Left renal pelvis (tissue), 4 donors: ENCODE results near the gene P2RY8. TPM values are rescaled to one million over a fixed set of nuclear protein-coding genes. Genes with fewer than 3 reads are reported as not detected.
A peak's percentile ranks its signal among the peaks of the same experiment; 100 is the strongest.
"Not testable (repeated sequence)": the region's sequence is repeated elsewhere in the genome, so short reads cannot be mapped to it uniquely, and the experiment has no call there.

Source experiments
- DNase-seq, 4 donors: peaks; one replicate each; pipeline ENCODE4 v3.0.0-alpha.2; 2013; ENCODE audit warnings: low read depth in 4 of 4, low spot score in 3 of 4
- polyA plus RNA-seq, 4 donors: library from polyadenylated mRNA; unstranded; fragments of 120-200 nt; gene quantifications; one replicate each; pipeline ENCODE4 v1.2.1, GENCODE V29; 2013; ENCODE audit not compliant: insufficient read length in 4 of 4

Gene P2RY8
- polyA plus RNA-seq, 4 donors = 0.62 to 1.3 (median 0.98) TPM

- DNase-seq = no peak
These were observed 48.2 kb downstream of the P2RY8 start for GRCh38 chrX:1488745-1489144.

DNA sequence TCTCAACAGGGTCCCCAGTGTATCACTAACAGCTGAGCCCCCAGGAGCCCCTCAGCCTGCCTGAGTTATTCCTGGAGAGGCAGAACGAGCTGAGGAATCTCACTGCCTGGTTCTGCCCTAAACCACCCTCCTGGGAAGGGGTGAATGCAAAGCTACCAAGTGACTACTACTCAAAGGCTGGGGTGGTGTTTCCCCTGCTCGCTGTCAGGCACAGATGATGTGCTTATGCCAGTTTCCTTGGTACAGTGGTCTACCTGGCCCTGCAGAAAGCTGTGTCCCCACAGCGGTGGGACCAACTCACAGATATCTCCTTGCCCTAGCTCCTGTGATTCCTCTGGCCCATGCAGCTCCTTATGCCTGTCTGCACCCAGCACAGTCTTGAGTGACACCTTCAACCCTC lies 48.8 kb downstream of the P2RY8 start:
- no peak for DNase-seq

DNA sequence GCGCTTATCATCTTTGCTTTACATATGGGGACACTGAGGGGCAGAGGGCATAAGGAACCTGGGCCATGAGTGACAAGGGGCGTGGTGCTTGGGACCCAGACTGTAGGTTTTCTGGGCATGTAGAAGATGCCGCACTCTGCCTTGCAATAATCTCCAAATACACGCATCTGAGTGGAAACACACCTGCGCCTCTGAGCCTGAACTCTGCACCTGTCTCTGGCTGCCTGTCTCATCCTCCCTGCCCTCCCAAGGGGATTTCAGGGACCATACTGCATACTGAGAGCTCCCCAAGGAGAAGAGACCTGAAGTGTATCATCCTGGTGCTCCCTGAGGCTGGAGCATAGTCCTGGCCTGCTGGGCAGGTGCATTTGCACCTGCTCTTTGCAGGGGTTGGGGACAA lies 49.6 kb downstream of the P2RY8 start:
- no peak for DNase-seq

- DNase-seq = peak in 1 of 4 donors; percentile 22
These were observed 50.1 kb downstream of the P2RY8 start for GRCh38 chrX:1486749-1487361.

- no peak for DNase-seq
These were observed 50.8 kb downstream of the P2RY8 start for GRCh38 chrX:1486177-1486576.

- no peak for DNase-seq
These were observed 52.0 kb downstream of the P2RY8 start for GRCh38 chrX:1485033-1485432.

DNA sequence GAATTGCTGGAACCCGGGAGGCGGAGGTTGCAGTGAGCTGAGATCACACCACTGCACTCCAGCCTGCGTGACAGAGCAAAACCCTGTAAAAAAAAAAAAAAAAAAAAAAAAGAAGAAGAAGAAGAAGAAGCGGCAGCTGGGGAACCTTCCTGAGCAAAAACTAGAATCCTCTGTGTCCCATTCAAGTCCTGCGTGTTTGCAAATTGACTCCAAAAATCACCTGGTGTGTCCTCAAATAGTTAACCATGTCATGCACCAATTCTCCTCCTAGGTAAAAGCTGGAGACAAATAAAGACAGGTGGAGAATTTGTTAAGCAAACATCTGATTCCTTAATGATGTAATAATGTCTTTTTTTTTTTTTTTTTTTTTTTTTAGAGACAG lies 52.4 kb downstream of the P2RY8 start:
- DNase-seq = no peak

DNA sequence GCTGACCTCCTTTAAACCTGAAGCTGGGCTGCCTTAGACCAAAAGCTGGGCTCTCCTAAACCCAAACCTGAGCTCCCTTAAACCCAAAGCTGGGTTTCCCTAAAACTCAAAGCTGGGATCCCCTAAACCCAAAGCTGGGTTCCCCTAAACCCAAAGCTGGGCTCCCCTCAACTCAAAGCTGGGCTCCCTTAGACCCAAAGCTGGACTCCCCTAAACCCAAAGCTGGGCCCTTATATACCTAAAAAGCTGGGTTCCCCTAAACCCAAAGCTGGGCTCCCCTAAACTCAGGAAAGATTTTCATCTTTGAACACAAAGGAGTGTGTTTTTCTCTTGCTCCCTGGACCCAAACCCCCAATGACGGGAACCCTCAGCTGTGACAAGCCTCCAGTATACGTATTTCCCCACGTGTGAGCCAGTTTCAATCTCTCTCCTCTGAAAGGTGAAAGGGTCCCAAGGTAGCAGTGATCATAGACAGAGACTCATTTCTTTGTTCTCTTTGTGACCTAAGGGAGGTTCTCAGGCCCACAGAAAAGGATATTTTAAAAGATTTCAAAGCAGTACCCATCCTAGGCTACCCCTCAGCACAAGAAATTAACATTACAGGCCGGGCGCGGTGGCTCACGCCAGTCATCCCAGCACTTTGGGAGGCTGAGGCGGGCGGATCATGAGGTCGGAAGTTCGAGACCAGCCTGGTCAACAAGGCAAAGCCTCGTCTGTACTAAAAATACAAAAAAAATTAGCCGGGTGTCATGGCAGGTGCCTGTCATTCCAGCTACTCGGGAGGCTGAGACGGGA lies 52.9 kb downstream of the P2RY8 start:
- DNase-seq = no peak

DNA sequence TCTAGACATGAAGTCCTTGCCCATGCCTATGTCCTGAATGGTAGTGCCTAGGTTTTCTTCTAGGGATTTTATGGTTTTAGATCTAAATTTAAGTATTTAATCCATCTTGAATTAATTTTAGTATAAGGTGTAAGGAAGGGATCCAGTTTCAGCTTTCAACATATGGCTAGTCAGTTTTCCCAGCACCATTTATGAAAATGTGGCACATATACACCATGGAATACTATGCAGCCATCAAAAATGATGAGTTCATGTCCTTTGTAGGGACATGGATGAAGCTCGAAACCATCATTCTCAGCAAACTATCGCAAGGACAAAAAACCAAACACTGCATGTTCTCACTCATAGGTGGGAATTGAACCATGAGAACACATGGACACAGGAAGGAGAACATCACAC lies 54.5 kb downstream of the P2RY8 start:
- not testable (repeated sequence) for DNase-seq

DNA sequence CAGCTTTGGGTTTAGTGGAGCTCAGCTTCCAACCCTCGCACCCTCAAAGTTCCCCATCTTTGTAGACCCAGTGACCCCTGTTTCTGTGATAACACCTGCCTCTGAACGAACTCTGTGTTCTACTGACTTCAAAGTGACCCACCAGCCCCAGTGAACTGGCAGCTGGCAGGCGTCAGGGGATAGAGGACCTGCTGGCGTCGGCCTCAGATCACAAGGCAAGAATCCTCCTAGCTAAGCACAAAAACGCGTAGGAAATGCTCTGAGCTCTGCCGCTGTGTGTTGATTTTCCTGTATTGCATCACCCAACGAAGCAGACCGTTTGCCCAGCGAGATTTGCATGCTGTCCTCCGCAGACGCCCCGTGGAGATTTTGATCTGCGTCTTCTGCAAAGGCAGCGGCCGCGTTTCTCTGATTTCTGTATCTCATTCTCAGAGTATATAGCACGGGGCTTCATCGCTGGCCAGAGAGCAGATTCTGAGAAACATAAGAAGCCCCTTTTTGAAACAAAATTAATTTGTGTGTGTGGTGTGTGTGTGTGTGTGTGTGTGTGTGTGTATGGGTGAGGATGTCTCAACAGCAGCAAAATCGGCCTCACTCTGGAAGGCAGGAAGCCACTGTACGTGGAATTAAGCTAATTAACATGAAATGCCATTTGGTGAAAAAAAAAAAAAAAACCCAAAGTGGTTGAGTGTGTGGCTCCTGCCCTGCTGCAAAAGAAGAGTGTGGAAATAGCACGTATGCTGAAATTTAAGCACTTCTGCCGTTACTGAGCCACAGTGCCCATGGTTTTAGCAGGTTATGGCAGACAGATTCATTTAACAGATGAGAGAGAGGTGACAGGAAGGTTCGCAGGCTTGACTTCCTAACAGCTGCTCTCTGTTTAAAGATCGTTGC lies 55.1 kb downstream of the P2RY8 start:
- DNase-seq = peak; percentile 27 to 42 (median 32)

GRCh38 chrX:1480082-1480785 lies 56.8 kb downstream of the P2RY8 start:
- no peak for DNase-seq

DNA sequence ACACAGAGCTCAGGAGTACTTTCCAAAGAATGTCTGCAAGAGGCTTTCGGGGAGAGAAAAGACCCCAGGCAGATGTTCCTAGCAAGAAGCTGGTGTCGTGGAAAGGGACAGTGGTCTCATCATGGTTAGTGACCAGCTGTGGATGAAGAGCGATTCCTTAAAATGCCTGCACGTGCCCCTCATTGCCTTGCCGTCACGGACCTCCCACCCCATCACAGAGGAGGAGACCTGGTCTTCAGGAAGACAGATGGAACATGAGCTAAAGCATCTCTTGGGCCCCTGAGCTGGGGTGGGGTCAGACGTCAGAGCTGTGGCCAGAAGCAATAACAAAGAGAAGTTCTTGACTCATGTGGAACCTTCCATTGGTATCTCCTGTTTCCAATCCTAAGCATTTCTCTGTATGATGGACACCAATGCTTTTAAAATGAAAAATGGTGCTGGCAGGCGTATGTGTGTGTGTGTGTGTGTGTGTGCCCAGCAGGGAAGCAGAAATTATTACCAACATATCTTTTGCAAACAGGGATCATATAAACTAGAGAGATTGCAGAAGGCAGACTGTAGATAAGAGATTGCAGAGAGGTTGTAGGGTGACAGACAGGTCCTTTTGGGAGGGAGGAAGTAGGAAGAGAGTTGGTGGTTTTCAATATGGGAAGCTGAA lies 59.1 kb downstream of the P2RY8 start:
- no peak for DNase-seq

DNA sequence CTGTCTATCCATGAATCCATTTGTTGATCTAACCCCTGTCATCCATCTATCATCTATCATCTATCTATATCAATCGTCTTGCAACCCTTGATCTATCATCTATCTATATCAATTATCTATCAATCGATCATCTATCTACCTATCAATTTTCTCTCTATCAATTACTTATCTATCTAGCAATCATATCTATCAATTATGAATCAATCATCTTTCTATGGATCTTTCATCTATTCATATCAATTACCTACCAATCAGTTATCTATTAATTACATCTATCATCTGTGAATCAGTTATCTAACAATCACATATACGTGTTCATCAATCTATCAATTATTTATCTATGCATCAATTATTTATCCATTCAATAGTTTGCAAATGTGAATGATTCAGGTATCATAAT lies 59.8 kb downstream of the P2RY8 start:
- no peak for DNase-seq

DNA sequence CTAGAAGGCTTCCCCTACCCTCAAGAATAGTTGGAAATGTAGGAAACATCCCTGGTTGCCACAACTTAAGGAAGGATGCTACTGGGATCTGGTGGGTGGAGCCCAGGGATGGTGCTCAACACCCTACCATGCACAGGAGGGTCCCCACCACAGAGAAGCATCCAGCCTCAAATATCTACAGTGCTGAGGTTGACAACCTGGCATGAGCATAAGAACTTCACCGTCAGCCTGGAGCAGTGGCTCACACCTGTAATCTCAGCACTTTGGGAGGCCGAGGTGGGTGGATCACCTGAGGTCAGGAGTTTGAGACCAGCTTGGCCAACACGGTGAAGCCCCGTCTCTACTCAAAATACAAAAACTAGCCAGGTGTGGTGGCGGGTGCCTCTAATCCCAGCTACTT lies 60.3 kb downstream of the P2RY8 start:
- no peak for DNase-seq

DNA sequence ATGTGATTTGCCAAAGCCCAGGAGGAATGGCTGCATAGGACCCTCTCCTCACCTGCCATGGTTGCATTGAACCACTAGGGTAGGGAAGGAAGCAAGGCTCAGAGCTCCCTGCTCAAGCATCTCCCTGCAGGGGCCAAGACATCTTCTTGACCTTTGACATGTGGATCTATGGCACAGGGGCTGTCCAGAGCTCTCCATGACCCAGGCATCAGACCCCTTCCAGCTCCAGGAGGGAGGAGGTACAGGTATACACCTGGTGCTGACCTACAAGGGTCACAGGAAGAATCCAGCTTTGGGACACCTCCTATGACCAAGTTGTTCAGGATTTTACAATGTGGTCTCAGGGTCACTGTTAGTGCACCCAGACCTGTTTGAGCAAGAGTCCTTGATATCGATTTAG lies 61.1 kb downstream of the P2RY8 start:
- DNase-seq = no peak

GRCh38 chrX:1475481-1475880 lies 61.5 kb downstream of the P2RY8 start:
- DNase-seq = no peak

DNA sequence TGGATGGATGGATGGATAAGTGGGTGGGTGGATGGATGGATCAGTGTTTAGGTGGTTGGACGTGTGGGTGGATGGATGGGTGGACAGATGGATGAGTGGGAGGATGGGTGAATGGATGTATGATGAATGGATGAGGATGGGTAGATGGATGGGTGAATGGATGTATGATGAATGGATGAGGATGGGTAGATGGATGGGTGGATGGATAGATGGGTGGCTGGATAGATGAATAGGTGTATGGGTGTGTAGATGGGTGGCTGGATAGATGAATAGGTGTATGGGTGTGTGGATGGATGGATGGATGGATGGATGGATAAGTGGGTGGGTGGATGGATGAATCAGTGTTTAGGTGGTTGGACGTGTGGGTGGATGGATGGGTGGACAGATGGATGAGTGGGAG lies 62.4 kb downstream of the P2RY8 start:
- not testable (repeated sequence) for DNase-seq

DNA sequence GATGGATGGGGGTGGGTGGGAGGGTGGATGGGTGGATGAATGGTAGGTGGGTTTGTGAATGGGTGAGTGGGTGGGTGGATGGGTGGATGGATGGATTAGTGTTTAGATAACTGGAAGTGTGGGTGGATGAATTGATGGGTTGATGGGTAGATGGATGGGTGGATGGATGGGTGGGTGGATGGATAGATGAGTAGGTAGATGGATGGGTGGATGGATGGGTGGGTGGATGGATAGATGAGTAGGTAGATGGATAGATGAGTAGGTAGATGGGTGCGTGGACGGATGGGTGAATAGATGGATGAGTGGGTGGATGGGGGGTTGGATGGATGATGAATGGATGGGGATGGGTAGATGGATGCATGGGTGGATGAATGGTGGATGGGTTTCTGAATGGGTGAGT lies 64.0 kb downstream of the P2RY8 start:
- DNase-seq = no peak

DNA sequence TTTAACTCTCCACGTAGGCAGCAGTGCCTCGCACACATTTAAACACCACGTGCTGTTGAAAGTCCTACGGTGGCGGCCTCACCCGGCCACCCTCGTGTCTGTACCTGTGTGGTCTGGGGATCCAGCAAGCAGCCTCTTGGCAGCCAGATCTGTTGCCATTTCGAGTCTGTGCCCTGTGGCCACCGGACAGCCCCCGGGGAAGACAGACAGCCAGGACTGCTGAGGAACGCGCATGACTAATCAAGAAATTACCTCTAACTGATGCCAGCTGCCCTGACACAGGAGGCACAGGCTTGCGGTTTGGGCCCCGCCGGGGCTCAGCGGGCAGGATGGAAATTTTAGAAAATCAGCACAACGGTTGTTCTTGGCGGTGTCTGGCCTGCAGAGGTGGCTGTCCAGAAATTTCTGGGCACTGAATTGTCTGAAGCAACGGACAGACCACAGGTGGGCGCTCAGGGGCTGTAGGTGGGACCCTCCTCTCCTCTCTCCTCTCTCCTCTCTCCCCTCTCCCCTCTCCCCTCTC lies 68.7 kb downstream of the P2RY8 start:
- no peak for DNase-seq

- no peak for DNase-seq
These were observed 69.9 kb downstream of the P2RY8 start for GRCh38 chrX:1466971-1467561.
